ENCODE results near the gene TUB. TPM values are rescaled to one million over a fixed set of nuclear protein-coding genes. Genes with fewer than 3 reads are reported as not detected.

The TUB gene
- total and polyA plus RNA-seq, 2 of the 13 experiments (the other 11 are each of a cell fraction or from before 2014, with no cell fraction given), result 4.3 to 5.6 TPM

DNA sequence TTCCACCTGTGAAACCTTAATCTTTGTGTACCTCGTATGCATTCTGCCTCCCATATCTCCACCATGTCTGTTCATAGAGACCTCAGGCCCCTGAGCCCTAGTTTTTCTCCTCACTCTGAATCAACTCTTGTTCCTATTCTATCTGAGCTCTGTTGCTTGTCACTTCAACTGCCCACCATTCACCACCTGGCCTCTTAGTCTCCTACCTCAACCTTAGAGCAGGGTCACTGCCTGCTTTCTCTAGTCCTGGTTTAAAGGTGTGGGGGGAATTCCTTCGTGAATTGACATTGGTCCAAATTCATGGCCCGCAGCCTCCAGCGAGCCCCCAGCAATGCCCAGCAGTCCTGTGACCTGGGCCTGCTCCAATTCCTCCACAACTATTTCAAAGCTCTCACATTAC lies 39.4 kb upstream of the TUB start:
- FAIRE-seq, result no peak
- ChIA-PET CTCF (ENCODE audit: low intra/inter-chr PET ratio, low total read pairs) (no interaction called here), POLR2A (no interaction called here)
- no peaks in the 10 kb centered on the region for H3K4me1 ChIP-seq (ENCODE audit: insufficient read depth, low read length)
- H3K27ac ChIP-seq (ENCODE audit: extremely low read length, insufficient read depth, low read length), result no peak overlapping the region
- DNase-seq (ENCODE audit: low spot score), result no peak
- no peaks in the 10 kb centered on the region for H4K20me1 ChIP-seq (ENCODE audit: insufficient read depth, low read length)
- 0% methylated on average over 4 of the region's 4 CpGs for WGBS (ENCODE audit: low lambda C conversion rate)
- no peaks in the 10 kb centered on the region for H3K79me2 ChIP-seq (ENCODE audit: insufficient read depth, low read length)
- H3K27me3 ChIP-seq (ENCODE audit: control insufficient read depth in 1 of 2, insufficient read depth in 2 of 2, low read length in 2 of 2), result no peaks in the 10 kb centered on the region; a peak in 2 of 5 replicates
- no peaks in the 10 kb centered on the region for H3K36me3 ChIP-seq (replicated peaks in 1 of 2; ENCODE audit: control insufficient read depth in 1 of 2, insufficient read depth in 2 of 2, low read length in 2 of 2)
- in situ Hi-C loops (cut with HindIII; ENCODE audit: extremely low pct_ligation_motif_present, low pct_unique_long_range_greater_than_20kb), result no loop called here
- H3K4me3 ChIP-seq (replicated peaks in 1 of 3; ENCODE audit: insufficient read depth in 1 of 3, low read depth in 2 of 3, low read length in 3 of 3), result no peak overlapping the region
- H3K9ac ChIP-seq (ENCODE audit: insufficient read depth, low read depth, low read length), result no peak overlapping the region
- no peak overlapping the region for H2AFZ ChIP-seq (ENCODE audit: low read length)
- intact Hi-C loops (cut with micrococcal nuclease; ENCODE audit: unreplicated experiment), result no loop called here
- no TSS peak for BruUV-seq (replicated peaks)
- H3K4me2 ChIP-seq (ENCODE audit: low read depth, low read length), result no peak overlapping the region
- ATAC-seq, result no peak
- H3K9me3 ChIP-seq (ENCODE audit: low read length), result no peaks in the 10 kb centered on the region
- TF ChIP-seq SRSF1 (optimal IDR thresholded peaks at IDR 0.05; ENCODE audit: low read depth, low read length), result no peak
- no peak for TF ChIP-seq ETV5 (CRISPR knock-in tag; IDR thresholded peaks at IDR 0.05; ENCODE audit: borderline replicate concordance)
- no peak for TF ChIP-seq KDM6A (CRISPR knock-in tag; IDR thresholded peaks at IDR 0.05; ENCODE audit: low read depth)
- no peak for TF ChIP-seq KAT2B (IDR thresholded peaks at IDR 0.05; ENCODE audit: borderline replicate concordance, low read depth, low read length)
- TF ChIP-seq PAWR (CRISPR knock-in tag; IDR thresholded peaks at IDR 0.05; ENCODE audit: borderline replicate concordance), result no peak
- no peak for TF ChIP-seq SP4 (CRISPR knock-in tag; IDR thresholded peaks at IDR 0.05)
- no peak for TF ChIP-seq AKNA (CRISPR knock-in tag; IDR thresholded peaks at IDR 0.05; ENCODE audit: borderline replicate concordance)
- TF ChIP-seq ZNF263 (CRISPR knock-in tag; IDR thresholded peaks at IDR 0.05), result no peak
- no peak for TF ChIP-seq ZSCAN20 (CRISPR knock-in tag; IDR thresholded peaks at IDR 0.05; ENCODE audit: borderline replicate concordance)
- no peak for TF ChIP-seq ZNF644 (CRISPR knock-in tag; IDR thresholded peaks at IDR 0.05; ENCODE audit: low read depth)
- no peak for TF ChIP-seq NR1H2 (CRISPR knock-in tag; IDR thresholded peaks at IDR 0.05; ENCODE audit: borderline replicate concordance, low read depth)
- TF ChIP-seq ATF4 (CRISPR knock-in tag; IDR thresholded peaks at IDR 0.05), result no peak
- TF ChIP-seq ZNF431 (CRISPR knock-in tag; IDR thresholded peaks at IDR 0.05; ENCODE audit: borderline replicate concordance, low read depth), result no peak
- no peak for TF ChIP-seq SP1 (IDR thresholded peaks at IDR 0.05)
- no peak for TF ChIP-seq SP1 (CRISPR knock-in tag; IDR thresholded peaks at IDR 0.05)
- no peak for TF ChIP-seq SMAD1 (CRISPR knock-in tag; IDR thresholded peaks at IDR 0.05; ENCODE audit: borderline replicate concordance, low read depth)

Measured in HepG2 (cell line).